Bladder microvascular endothelial cell (primary cell): ENCODE data around the gene CCL16. TPM values are rescaled to one million over a fixed set of nuclear protein-coding genes. Genes with fewer than 3 reads are reported as not detected.

Experiments used
- total RNA-seq: library from RNA; depleted of rRNA; stranded (reverse); fragments of >200 nt; gene quantifications from 2 replicates; pipeline ENCODE4 v1.2.3, GENCODE V29; 2014

The CCL16 gene, protein sequence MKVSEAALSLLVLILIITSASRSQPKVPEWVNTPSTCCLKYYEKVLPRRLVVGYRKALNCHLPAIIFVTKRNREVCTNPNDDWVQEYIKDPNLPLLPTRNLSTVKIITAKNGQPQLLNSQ
- 0.65 TPM in 1 of 2 replicates, not detected in the other for total RNA-seq

GRCh38 chr17:35981246-35981645, at the start of gene CCL16:
TSS of gene CCL16 (minus strand) at chr17:35981497. CDS start at chr17:35981420, 77 bp downstream.

DNA sequence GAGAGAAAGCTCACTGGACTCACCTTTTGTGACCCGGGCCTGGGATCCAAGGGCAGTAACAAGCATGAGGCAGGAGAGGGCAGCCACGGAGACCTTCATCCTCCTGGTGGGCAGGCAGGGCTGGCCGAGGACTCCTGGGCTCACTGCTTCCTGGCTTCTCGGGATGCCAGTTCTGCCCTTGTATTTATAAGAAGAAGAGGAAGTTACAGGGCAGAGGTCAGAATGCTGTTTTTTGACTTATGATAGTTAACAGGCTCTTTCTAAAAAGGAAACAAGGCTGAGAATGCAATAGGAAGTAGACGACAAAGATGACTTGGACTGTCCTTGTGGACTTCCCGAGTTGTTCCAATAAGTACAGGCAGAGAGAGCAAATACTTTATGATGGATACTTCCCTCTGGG, 36.5 kb upstream of the CCL16 start, which contains the start of gene CCL23:
CCL23 (minus strand) TSS at position 174 of the 400 bp plus-strand sequence; CDS start at position 99, 75 bp downstream.

GRCh38 chr17:36001110-36001771, 19.9 kb upstream of the CCL16 start, which contains the start of gene CCL15:
TSS of gene CCL15 (minus strand) at chr17:36001553. CDS start at chr17:36001492, 61 bp downstream.

DNA sequence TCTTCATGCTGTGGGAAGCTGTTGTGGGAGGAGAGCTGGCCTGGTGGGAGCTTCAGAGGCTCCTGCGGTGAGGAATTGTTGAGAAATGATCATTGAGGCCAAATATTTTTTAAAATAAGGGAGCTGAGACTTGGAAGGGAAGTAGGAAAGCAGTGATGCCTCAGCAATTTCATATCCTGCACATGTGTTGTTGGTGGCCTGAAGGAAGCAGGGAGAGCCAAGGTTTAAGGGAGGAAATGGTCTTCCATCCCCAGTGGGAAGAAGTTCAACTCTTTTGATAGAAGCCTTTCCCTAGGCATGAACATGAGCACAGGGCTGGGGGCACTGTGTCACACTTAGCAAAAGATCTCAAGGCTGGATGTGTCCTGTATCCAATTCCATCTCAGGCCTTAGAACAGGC, 5.3 kb upstream of the CCL16 start, which contains the start of gene CCL14:
CCL14 (minus strand) TSS at position 87 of the 400 bp plus-strand sequence; CDS start at position 7, 80 bp downstream.

GRCh38 chr17:35943537-35943936, 37.8 kb downstream of the CCL16 start, which contains the start of gene LYZL6:
TSS of gene LYZL6 (minus strand) at chr17:35943713. CDS start at chr17:35939356, 4,357 bp downstream.

GRCh38 chr17:35930211-35931065, 50.9 kb downstream of the CCL16 start, which contains the start of gene RDM1:
TSS of gene RDM1 (minus strand) at chr17:35930773. CDS start at chr17:35930727, 46 bp downstream.

Other genes with a start within 250 kb of the CCL16 start
- 0.57 TPM in 1 of 2 replicates, not detected in the other for gene RASL10B, start 249.9 kb downstream of the CCL16 start, total RNA-seq
- not detected in 2 replicates for gene GAS2L2, start 228.3 kb downstream of the CCL16 start, total RNA-seq
- not detected in 2 replicates for gene C17orf50, start 220.6 kb downstream of the CCL16 start, total RNA-seq
- 11.0 and 11.3 TPM in 2 replicates for gene MMP28, start 185.9 kb downstream of the CCL16 start, total RNA-seq
- gene TAF15, start 172.0 kb downstream of the CCL16 start, total RNA-seq: 41.4 and 138 TPM in 2 replicates
- not detected in 2 replicates for gene HEATR9, start 112.6 kb downstream of the CCL16 start, total RNA-seq
- under 0.01 and 1.8 TPM in 2 replicates for gene CCL5, start 101.1 kb downstream of the CCL16 start, total RNA-seq
- 0.19 TPM in 1 of 2 replicates, not detected in the other for gene RDM1, start 50.7 kb downstream of the CCL16 start, total RNA-seq
- gene LYZL6, start 37.8 kb downstream of the CCL16 start, total RNA-seq: not detected in 2 replicates
- gene CCL14, start 5.2 kb upstream of the CCL16 start, total RNA-seq: 4.4 and 11.5 TPM in 2 replicates
- gene CCL15, start 20.1 kb upstream of the CCL16 start, total RNA-seq: not detected in 2 replicates
- gene CCL23, start 36.5 kb upstream of the CCL16 start, total RNA-seq: 0.76 and 3.4 TPM in 2 replicates
- gene CCL18, start 82.8 kb upstream of the CCL16 start, total RNA-seq: not detected in 2 replicates
- gene CCL3, start 108.6 kb upstream of the CCL16 start, total RNA-seq: not detected in 2 replicates
- gene CCL4, start 122.3 kb upstream of the CCL16 start, total RNA-seq: not detected in 2 replicates
- gene TBC1D3B, start 195.1 kb upstream of the CCL16 start, total RNA-seq: 0.97 and 2.6 TPM in 2 replicates
- gene CCL3L1, start 215.3 kb upstream of the CCL16 start, total RNA-seq: not detected in 2 replicates
- gene CCL4L2, start 229.6 kb upstream of the CCL16 start, total RNA-seq: not detected in 2 replicates